ENCODE data around the gene CNPY1.
A peak's percentile ranks its signal among the peaks of the same experiment; 100 is the strongest.

The CNPY1 gene

GRCh38 chr7:155509359-155509724 is 37.0 kb downstream of the CNPY1 start:
- DNase-seq = no peak

DNA sequence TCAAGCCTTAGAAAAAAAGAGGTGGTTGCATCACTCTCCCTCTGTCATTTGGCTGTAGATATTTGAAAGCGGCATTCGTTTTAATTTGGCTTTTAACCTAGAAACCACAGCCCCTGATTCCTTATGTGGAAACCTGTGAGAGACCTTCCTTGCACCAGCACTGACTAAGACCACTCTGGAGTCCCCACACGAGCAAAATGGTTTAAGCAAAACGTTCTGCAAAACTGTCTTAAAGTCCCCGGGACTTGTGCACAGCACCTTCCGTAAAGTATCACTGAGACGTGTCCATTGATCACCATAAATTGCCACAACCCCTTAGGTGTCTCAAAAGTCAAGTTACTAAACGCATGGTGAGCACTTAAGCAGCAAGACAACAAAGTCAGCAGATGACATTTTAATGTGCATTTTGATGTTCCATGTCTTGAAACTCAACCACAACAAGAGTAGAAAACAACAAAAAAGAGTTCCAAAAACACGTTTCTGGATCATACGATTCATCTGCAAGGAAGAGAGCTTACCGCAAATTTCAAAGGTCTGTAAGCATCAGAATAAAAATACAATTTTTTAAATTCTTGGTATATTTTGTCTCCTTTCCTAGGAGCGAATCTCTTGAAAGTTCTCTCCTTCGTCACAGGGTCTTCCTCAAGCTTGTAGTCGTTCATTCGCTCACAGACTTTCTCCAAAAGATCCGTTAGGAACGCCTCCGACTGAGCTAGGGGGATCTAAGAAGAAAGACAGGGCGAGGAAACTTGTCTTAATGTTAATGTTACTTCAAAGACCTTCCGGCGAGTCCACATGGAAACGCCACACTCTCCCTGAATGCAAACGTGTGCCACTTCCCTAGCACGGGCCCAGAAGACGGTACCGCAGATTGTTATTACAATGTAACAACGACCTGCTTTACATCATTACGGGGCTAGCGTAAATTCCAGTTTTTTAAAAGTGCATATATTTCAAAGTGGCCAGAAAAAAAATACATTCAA is 37.7 kb downstream of the CNPY1 start:
- no peak for DNase-seq

DNA sequence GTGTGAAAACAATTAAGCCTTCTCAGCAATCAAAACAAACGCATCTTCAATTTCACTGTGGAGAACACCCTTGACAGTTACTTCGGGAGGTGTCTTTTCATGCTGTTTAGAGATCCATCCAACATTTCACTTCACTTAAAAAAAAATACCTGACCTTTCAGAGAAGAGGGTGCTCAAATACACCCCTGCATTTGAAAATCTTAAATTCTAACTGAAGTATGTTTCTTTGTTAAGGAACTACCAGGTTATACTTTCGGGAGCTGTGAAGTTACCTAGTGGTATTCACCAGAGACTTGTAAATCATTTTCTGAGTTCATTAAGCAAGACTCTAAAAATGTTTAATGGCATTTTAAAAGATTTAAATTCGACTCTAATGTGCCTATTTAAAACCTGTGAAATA is 38.8 kb downstream of the CNPY1 start:
- DNase-seq = no peak

DNA sequence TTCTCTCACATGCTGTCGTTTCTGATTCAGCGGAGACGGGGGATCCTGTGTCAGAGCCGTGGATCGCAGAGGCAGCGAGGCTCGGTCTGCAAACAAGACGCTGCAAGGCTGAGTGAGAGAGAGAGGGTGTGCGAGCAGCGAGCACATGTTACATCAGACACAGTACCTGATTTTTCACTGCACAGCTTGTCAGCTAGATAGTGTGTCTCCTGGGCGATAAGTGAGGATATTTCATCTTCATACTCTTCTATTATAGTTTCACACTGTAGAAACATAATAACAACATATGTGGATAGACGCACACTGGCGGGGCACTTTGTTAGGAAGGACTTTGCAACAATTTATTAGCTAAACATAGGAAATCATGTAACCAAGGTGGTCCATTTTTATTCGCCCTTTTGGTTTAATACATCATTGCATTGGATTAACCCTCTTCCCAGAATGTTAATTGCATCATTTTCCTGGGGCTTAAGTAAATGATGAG is 39.5 kb downstream of the CNPY1 start:
- no peak for DNase-seq

DNA sequence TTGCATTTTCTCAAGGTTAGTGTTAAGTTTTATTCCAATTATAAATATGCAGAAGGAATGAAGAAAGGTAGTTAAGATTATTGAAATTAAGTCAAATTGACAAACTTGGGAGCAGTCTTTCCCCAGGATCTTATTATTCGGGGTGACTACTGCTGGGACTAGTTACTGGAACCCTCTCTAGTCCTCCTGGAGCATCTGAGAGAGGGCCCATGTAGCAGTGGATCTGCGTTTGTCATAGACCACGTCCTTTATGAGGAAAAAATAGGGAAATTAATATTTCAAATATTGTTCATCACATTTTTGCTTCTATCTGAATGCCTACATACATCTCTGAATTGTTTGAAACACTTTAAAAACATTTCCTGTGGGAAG is 41.0 kb downstream of the CNPY1 start:
- no peak for DNase-seq

DNA sequence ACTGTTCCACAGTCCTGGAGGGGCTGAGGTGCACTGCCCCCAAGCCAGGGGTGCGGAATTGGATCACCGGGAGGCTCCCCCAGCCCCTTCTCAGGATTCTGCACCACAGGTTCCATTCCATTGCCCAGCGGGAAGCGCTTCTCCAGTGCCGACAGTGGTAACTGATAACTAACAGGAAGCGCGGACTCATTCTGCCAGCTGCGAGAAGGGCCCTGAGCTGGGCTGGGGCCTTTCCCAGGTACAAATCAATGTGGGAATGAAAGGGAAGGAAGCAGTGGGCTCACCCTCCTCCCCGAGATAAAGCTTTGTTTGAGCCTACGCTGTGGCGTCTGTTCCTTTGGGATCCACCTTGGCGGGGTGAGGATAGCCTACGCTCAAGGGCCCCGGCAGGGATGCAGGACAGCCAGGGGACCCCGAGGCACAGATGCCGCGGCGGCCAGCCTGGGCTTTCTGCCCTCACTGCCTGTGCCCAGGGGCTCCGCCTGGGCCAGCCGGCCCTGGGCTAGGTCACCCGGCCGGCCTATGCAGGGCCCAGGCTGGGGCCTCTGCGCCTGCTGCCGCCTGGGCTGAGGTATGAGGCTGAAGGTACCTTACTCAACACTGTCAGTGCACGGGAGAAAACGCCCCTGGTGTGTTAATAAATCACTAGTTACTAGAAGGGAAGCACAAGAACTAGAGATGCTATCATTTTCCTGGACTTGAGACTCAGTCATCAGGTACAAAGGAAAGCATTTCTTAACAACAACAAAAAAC is 49.0 kb downstream of the CNPY1 start:
- no peak for DNase-seq

DNA sequence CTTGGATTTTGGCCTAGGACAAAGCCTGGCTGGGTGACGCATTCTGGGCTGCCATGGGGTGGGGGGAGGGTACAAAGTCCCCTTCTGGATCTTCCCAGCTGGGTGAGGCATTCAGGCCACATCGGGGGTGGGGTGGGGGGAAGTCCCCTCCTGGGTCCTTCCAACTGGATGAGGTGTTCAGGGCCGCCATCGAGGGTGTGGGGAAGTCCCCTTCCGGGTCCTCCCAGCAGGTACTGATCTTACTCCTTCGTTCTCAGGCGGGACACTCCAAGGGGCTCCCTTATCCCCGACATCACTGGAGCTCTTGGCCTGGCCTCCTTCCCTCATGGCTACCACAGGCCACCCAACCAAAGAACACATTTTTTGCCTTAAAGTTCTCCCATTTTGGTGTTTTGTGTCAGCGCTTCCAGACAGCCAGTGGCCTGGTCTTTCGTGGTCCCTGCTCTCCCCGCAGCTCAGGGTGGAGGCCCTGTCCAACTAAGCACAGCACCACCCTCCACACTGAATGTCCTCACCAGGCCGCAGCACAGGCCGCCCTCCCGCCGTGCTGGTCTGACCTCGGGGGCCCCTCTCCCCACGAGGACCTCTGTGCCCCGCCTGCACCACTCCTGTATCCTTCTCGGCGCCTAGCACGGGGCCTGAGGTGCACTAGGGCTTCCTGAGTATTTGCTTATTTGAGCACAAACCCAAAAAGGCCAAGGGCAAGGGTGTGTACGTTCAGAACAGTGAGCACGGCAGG is 49.9 kb downstream of the CNPY1 start:
- DNase-seq = no peak

DNA sequence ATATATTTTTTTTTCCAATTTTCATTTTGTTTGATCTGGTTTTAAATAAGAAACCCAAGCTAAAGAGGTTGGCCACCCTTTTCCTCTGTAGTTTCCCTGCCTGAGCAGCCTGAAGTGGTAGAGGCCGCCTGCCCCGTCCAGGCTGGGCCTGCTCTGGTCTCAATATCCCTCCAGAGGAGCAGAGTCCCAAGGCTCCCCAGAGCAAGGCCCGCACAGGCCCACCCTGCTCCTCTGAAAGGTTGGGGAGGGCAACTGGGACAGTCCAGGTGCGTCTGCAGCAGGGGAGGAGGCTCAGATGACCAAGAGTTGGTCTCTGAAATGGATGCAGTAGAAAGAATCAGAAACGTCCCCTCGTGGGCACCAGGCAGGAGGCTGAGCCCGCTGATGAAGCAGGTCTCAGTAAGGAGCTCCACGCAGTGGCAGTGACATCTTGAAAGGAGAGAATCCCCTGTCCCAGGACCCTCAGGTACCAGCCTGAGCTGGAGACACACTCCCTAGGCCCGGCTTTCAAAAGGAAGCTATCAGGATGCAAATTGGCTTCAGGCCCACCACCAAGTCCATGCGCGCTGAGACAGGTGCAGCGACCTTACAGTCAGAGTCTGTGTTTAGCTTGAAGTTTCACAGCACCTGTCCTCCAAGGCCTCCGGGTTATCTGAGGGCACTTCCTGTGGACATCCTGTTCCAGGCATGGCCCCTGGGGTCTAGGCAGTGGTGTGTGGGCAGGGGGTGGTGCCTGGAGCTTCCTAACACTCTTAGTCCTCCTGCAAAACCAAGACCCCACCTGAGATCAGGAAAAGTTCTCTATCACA is 50.7 kb downstream of the CNPY1 start:
- no peak for DNase-seq

GRCh38 chr7:155494551-155494950 is 51.8 kb downstream of the CNPY1 start:
- DNase-seq = no peak

- no peak for DNase-seq
Measured at GRCh38 chr7:155493744-155494538, 52.4 kb downstream of the CNPY1 start.

DNA sequence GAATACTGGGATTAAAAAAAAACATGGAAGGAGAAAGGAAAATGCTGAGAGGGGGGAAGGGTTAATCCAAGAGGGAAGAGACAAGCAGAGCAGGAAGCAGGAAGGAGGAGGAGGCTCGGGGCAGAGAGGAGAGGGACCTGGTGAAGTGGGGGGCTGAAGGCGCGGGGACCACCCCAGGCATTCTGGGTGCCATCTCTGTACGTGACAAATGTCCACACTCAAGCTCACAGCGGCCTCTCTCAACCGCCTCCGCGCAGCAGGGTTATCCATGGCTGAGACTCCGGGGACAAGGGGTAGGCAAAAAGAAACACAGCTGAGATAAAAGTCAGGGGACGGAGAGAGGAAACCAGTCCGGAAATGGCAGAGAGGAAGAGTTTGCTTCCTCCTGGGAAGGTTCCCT is 54.5 kb downstream of the CNPY1 start:
- no peak for DNase-seq

- peak; percentile 5 for DNase-seq
Measured at GRCh38 chr7:155490697-155491628, 55.4 kb downstream of the CNPY1 start.

DNA sequence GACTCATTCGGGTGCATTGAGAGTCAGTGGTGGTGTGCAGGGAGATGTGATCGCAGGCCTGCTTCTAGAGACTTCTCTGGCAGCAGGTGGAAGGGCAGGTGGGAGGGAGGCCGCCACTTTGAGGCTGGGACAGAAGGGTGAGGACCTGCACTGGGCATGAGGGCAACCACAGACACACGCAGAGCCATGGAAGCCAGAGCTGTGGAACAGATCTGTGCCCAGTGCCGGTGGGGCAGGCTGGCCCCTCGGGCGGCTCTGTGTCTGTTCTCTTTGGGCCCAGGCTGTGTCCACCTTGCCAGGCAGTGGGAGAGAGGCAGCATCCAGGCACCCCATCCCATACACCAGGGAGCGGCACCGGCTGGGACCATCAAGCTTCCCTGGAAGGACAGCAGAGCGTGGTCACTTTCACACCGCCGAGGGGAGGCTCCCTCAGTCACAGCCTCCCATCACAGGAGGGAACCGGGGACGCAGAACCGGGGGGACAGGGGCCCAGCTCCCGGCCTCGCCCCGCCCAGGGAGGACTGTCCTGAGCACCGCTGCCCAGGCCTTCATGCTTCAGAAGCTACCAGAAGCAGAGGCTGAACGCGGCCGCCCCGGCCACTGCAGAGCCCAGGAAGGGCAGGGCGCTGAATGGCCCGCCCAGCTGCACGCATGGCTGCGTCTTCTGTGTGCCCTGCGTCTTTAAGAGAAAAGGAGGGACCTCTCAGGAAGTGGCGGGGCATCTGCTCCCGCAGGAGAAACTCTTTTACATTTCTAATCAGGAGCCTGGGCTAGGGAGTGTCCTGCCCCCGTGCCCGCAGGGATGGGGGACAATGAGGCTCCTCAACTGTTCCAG is 56.3 kb downstream of the CNPY1 start:
- no peak for DNase-seq

DNA sequence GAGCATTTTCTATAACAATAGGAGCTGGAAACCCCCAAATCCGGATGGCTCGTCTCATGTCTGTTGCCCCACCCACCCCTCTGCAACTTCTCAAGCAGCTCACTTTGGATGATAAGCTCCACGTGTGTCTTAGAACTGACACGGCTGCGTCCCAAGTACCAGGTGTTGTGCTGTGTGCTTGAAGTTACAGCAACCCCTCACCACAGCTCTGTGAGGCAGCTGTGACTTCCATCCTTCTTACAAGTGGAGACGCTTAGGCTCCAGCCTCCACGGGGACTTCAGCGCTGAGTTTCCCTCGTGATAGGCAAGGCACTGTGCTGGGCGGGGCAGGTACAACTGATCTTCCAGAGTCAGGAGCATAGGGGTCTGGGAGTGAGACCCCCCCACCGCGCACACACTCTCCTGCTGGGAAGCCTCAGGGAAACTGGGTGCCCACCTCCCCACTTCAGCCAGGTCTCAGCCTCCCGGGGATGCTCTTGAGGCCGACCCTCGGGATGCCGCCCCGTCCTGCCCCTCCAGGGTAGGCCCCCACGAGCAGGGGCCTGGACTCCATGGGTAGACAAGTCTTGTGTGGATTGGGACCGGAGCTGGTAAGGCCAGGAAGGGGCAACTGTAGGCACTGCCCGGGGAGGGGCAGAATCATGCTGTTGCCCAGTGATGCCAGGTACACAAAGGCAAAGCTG is 57.1 kb downstream of the CNPY1 start:
- DNase-seq = no peak

- DNase-seq = no peak
Measured at GRCh38 chr7:155488483-155489127, 57.8 kb downstream of the CNPY1 start.

DNA sequence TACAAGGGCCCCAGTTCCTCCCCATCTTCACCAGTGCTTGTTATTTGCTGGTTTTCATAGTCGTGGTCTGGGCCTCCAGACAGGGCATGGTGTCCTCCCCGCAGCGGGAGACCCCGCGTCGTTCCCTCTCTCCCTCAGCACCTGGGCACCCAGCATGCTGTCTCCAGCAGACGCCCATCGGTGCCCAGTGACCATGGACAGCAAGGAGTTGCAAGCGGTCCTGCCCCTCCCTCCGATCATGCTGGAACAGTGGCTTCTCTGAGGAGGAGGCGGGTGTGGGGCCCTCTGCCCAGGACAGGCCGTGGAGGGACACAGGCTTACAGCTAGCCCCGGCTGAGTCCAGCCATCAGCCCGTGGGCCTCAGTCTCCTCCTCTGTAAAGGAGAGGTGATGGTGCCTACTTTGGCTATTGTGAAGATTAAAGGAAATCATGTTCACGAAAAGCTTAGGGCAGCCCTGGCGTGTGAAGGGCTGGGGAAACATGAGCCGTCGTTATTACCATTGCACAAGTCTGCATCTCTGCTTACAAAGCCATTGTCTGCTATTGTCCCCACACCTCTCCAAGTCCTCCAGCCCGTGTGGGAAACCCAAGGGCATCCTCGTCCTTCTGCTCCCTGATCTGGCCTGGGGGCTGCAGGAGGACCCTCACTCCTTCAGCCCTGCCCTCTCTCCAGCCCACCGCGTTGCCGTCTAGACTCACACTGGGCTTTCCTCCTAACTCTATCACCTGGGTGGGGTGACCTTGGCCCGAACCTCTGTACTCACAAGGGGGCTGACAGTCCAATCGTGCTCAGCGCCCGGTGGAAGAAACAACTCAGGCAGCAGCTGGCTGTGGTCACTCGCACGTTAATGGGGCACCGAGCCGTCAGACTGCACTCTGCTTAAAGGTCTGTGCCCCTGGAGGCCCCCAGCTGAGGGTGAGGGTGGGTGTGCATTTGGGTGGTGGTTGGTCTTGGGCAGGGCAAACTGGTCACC is 58.6 kb downstream of the CNPY1 start:
- no peak for DNase-seq
